ENCODE data around the gene PRM3. TPM values are rescaled to one million over a fixed set of nuclear protein-coding genes. Genes with fewer than 3 reads are reported as not detected.

Gene PRM3
- total RNA-seq, 1 experiment from 2014 or later, result not detected

GRCh38 chr16:11306381-11306780 lies 33.0 kb upstream of the PRM3 start:
- Histone ChIP-seq H2BK15ac (ENCODE audit: low read depth, low read length) (no peak overlapping the region), H3K9ac (ENCODE audit: extremely low read depth, insufficient read length, low read length) (no peak overlapping the region), H3K4me1 (ENCODE audit: insufficient read depth, low read length) (no peaks in the 10 kb centered on the region), H2BK12ac (ENCODE audit: insufficient read length, low read depth, low read length) (no peak overlapping the region), H3K14ac (ENCODE audit: insufficient read depth, low read length) (no peak overlapping the region), H3K56ac (ENCODE audit: insufficient read length, low read depth, low read length) (no peak overlapping the region), H2BK5ac (ENCODE audit: insufficient read length, low read length) (no peak overlapping the region), H2AFZ (ENCODE audit: low read length) (no peak overlapping the region), H4K91ac (ENCODE audit: insufficient read length, low read depth, low read length) (no peak overlapping the region), H3K79me2 (ENCODE audit: insufficient read depth, low read length) (0 out of 2 replicates have a peak, but pooled peaks cover 2% of the 10 kb centered on the region), H2BK20ac (ENCODE audit: low read depth, low read length, poor library complexity, severe bottlenecking) (no peak overlapping the region), H3K27ac (ENCODE audit: insufficient read length, low read depth, low read length) (no peak overlapping the region), H3K23me2 (ENCODE audit: insufficient read length, low read depth, low read length, poor library complexity, severe bottlenecking) (no peaks in the 10 kb centered on the region), H3K23ac (ENCODE audit: insufficient read length, low read depth, low read length) (no peak overlapping the region), H3K4me2 (ENCODE audit: insufficient read depth, insufficient read length, low read length) (no peak overlapping the region), H2BK120ac (ENCODE audit: low read depth, low read length, poor library complexity, severe bottlenecking) (no peak overlapping the region), H3T11ph (ENCODE audit: low read length) (no peak overlapping the region), H3K79me1 (ENCODE audit: insufficient read depth, low read depth, low read length, poor library complexity, severe bottlenecking) (no peaks in the 10 kb centered on the region), H3K4ac (ENCODE audit: low read depth, low read length) (no peak overlapping the region), H4K20me1 (ENCODE audit: control insufficient read depth, insufficient read depth, insufficient read length) (no peaks in the 10 kb centered on the region), H2AK5ac (ENCODE audit: insufficient read length, low read length) (no peak overlapping the region), H4K5ac (ENCODE audit: insufficient read length, low read depth, low read length) (no peak overlapping the region), H3K18ac (ENCODE audit: insufficient read length, low read depth, low read length) (no peak overlapping the region), H3K9me3 (ENCODE audit: control insufficient read depth, low read depth, low read length) (no peaks in the 10 kb centered on the region), H4K8ac (replicated peaks; ENCODE audit: insufficient read length, low read depth, low read length) (no peak overlapping the region), H3K27me3 (ENCODE audit: insufficient read depth, low read length) (no peaks in the 10 kb centered on the region)
- Mint-ChIP-seq H3K9me3 (no peaks in the 10 kb centered on the region; a peak in 1 of 5 replicates), H3K27ac (no peak overlapping the region), H3K36me3 (ENCODE audit: insufficient read depth in 1 of 3, low read depth in 3 of 3) (peaks cover 0 to 1% (median 0%) of the 10 kb centered on the region in 3 experiments; a peak in 1 of 7 replicates), H3K27me3 (ENCODE audit: low read depth) (no peaks in the 10 kb centered on the region; the same call in 1 of the 2 replicates), H3K4me1 (peaks cover 10 to 13% of the 10 kb centered on the region in 2 experiments), H3K4me3 (no peak overlapping the region)
- WGBS (ENCODE audit: extremely low coverage, insufficient read length, low lambda C conversion rate), result no CpG with 5 or more reads among the region's 8 CpGs
- TF ChIP-seq, protein P1, sequence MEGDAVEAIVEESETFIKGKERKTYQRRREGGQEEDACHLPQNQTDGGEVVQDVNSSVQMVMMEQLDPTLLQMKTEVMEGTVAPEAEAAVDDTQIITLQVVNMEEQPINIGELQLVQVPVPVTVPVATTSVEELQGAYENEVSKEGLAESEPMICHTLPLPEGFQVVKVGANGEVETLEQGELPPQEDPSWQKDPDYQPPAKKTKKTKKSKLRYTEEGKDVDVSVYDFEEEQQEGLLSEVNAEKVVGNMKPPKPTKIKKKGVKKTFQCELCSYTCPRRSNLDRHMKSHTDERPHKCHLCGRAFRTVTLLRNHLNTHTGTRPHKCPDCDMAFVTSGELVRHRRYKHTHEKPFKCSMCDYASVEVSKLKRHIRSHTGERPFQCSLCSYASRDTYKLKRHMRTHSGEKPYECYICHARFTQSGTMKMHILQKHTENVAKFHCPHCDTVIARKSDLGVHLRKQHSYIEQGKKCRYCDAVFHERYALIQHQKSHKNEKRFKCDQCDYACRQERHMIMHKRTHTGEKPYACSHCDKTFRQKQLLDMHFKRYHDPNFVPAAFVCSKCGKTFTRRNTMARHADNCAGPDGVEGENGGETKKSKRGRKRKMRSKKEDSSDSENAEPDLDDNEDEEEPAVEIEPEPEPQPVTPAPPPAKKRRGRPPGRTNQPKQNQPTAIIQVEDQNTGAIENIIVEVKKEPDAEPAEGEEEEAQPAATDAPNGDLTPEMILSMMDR (conservative IDR thresholded peaks at IDR 0.05), result no peak
- no peak for DNase-seq

Data from H9 (cell line).